Trophoblast cell (in vitro differentiated cells and primary cell): ENCODE results near the gene CLDN9.
"Not testable (repeated sequence)": the region's sequence is repeated elsewhere in the genome, so short reads cannot be mapped to it uniquely, and the experiment has no call there.

Source experiments
- DNase-seq, 2 donors: peaks; one replicate each; pipeline ENCODE4 v3.0.0-alpha.2; 2016
- H2AFZ ChIP-seq: 2 replicates; pipeline ENCODE4 v1.6.1; 2013; ENCODE audit warnings: low read length, moderate library complexity, mild to moderate bottlenecking; ENCODE audit not compliant: insufficient read depth, poor library complexity
- H2AK5ac ChIP-seq: 2 replicates; pipeline ENCODE4 v1.6.1; 2013; ENCODE audit warnings: mild to moderate bottlenecking, low read length
- H2BK120ac ChIP-seq: 2 replicates; pipeline ENCODE4 v1.6.1; 2013; ENCODE audit warnings: low read length, mild to moderate bottlenecking, moderate library complexity; ENCODE audit not compliant: insufficient read depth, poor library complexity
- H2BK12ac ChIP-seq: 2 replicates; pipeline ENCODE4 v1.6.1; 2013; ENCODE audit warnings: mild to moderate bottlenecking, low read length, moderate library complexity
- H2BK5ac ChIP-seq: 2 replicates; pipeline ENCODE4 v1.6.1; 2013; ENCODE audit warnings: low read length, low read depth, moderate library complexity, mild to moderate bottlenecking; ENCODE audit not compliant: poor library complexity
- H3K14ac ChIP-seq: 2 replicates; pipeline ENCODE4 v1.6.1; 2013; ENCODE audit warnings: mild to moderate bottlenecking, low read length
- H3K18ac ChIP-seq: 2 replicates; pipeline ENCODE4 v1.6.1; 2013; ENCODE audit warnings: mild to moderate bottlenecking, low read length
- H3K23ac ChIP-seq: 2 replicates; pipeline ENCODE4 v1.6.1; 2013; ENCODE audit warnings: low read length
- H3K27ac ChIP-seq: 2 replicates; pipeline ENCODE4 v1.5.1; 2013; ENCODE audit warnings: low read depth, mild to moderate bottlenecking, inconsistent platforms, low read length, moderate library complexity
- H3K27me3 ChIP-seq: 2 replicates; pipeline ENCODE4 v1.6.1; 2013; ENCODE audit warnings: inconsistent platforms, mild to moderate bottlenecking, low read length, moderate library complexity; ENCODE audit not compliant: insufficient read depth
- H3K36me3 ChIP-seq, 2 experiments: 1 replicate in 1 of 2; 2 replicates in 1 of 2; pipeline ENCODE4 v1.6.1; 2013; ENCODE audit warnings: low read length in 2 of 2, mild to moderate bottlenecking in 2 of 2, moderate library complexity in 1 of 2; ENCODE audit not compliant: insufficient read depth in 2 of 2, control insufficient read depth in 1 of 2
- H3K4ac ChIP-seq: 2 replicates; pipeline ENCODE4 v1.6.1; 2013; ENCODE audit warnings: low read depth, mild to moderate bottlenecking, low read length, moderate library complexity
- H3K4me1 ChIP-seq, 2 experiments: 1 replicate in 1 of 2; 2 replicates in 1 of 2; pipeline ENCODE4 v1.6.1; 2013; ENCODE audit warnings: low read length in 2 of 2, mild to moderate bottlenecking in 2 of 2, moderate library complexity in 1 of 2; ENCODE audit not compliant: insufficient read depth in 2 of 2, control insufficient read depth in 1 of 2
- H3K4me2 ChIP-seq: 2 replicates; pipeline ENCODE4 v1.6.1; 2013; ENCODE audit warnings: inconsistent platforms, mild to moderate bottlenecking, low read length, moderate library complexity
- H3K4me3 ChIP-seq: 2 replicates; pipeline ENCODE4 v1.5.1; 2013; ENCODE audit warnings: mild to moderate bottlenecking, low read depth, low read length, inconsistent platforms
- H3K79me1 ChIP-seq: one replicate; pipeline ENCODE4 v1.6.1; 2013; ENCODE audit warnings: low read length
- H3K79me2 ChIP-seq: 2 replicates; pipeline ENCODE4 v1.6.1; 2013; ENCODE audit warnings: low read length, mild to moderate bottlenecking; ENCODE audit not compliant: control insufficient read depth, insufficient read depth, poor library complexity
- H3K9ac ChIP-seq: 2 replicates; pipeline ENCODE4 v1.6.1; 2013; ENCODE audit warnings: mild to moderate bottlenecking, low read length
- H3K9me3 ChIP-seq: 2 replicates; pipeline ENCODE4 v1.6.1; 2013; ENCODE audit warnings: low read depth, mild to moderate bottlenecking, control low read depth, inconsistent platforms, low read length; ENCODE audit not compliant: insufficient read depth
- H4K12ac ChIP-seq: 2 replicates; pipeline ENCODE4 v1.6.1; 2013; ENCODE audit warnings: low read depth, mild to moderate bottlenecking, low read length, moderate library complexity
- H4K8ac ChIP-seq: 2 replicates; pipeline ENCODE4 v1.6.1; 2013; ENCODE audit warnings: low read depth, mild to moderate bottlenecking, low read length, moderate library complexity
- H4K91ac ChIP-seq: one replicate; pipeline ENCODE4 v1.6.1; 2013; ENCODE audit warnings: low read depth, mild to moderate bottlenecking, low read length, moderate library complexity
- WGBS: extraction: QIAGEN DNeasy Blood & Tissue Kit; methylation state at CpG from one replicate; pipeline ENCODE4 v1.1.7; 2013; ENCODE audit warnings: missing lambda C conversion rate; ENCODE audit not compliant: insufficient read length, insufficient coverage; ENCODE audit errors: extremely low coverage; 5-methylcytosine and 5-hydroxymethylcytosine counted together

CLDN9 gene

GRCh38 chr16:3053330-3053710, 40.6 kb downstream of the CLDN9 start:
- H4K12ac ChIP-seq, H3K18ac ChIP-seq, H2AK5ac ChIP-seq, H2BK12ac ChIP-seq, DNase-seq, H3K9ac ChIP-seq, H3K79me1 ChIP-seq, H3K4me1 ChIP-seq, H3K79me2 ChIP-seq, H3K23ac ChIP-seq, H2AFZ ChIP-seq, H4K8ac ChIP-seq, H2BK120ac ChIP-seq, H3K27ac ChIP-seq, H3K36me3 ChIP-seq, H3K4me3 ChIP-seq, H3K14ac ChIP-seq, H3K4ac ChIP-seq, H2BK5ac ChIP-seq, H3K4me2 ChIP-seq, H4K91ac ChIP-seq, H3K9me3 ChIP-seq, H3K27me3 ChIP-seq: not testable (repeated sequence)
- no CpG with 5 or more reads among the region's 13 CpGs for WGBS

- Histone ChIP-seq H3K18ac (no peak overlapping the region), H3K4ac (no peak overlapping the region), H4K12ac (no peak overlapping the region), H3K9me3 (no peaks in the 10 kb centered on the region), H2AK5ac (no peak overlapping the region), H2BK5ac (no peak overlapping the region), H3K14ac (no peak overlapping the region), H3K9ac (no peak overlapping the region), H4K91ac (no peak overlapping the region), H3K27me3 (no peaks in the 10 kb centered on the region), H3K4me3 (no peak overlapping the region), H4K8ac (no peak overlapping the region), H3K4me2 (no peak overlapping the region), H2AFZ (no peak overlapping the region), H3K4me1 (peaks cover 10 to 11% of the 10 kb centered on the region in 2 experiments), H3K23ac (no peak overlapping the region), H3K79me2 (peaks cover 5% of the 10 kb centered on the region), H2BK12ac (no peak overlapping the region), H2BK120ac (no peak overlapping the region), H3K27ac (no peak overlapping the region), H3K79me1 (peaks cover 10% of the 10 kb centered on the region), H3K36me3 (peaks cover 2 to 7% of the 10 kb centered on the region in 2 experiments)
- WGBS: no CpG with 5 or more reads among the region's 17 CpGs
- no peak for DNase-seq
These were observed 42.4 kb downstream of the CLDN9 start for GRCh38 chr16:3054965-3055733.

GRCh38 chr16:3055734-3056115, 43.0 kb downstream of the CLDN9 start:
- H3K27me3 ChIP-seq, H3K79me1 ChIP-seq, H2AK5ac ChIP-seq, H3K4me2 ChIP-seq, H4K8ac ChIP-seq, H2BK120ac ChIP-seq, H3K18ac ChIP-seq, H3K9ac ChIP-seq, H2BK5ac ChIP-seq, H3K23ac ChIP-seq, H2BK12ac ChIP-seq, DNase-seq, H3K36me3 ChIP-seq, H2AFZ ChIP-seq, H3K27ac ChIP-seq, H3K9me3 ChIP-seq, H3K79me2 ChIP-seq, H3K14ac ChIP-seq, H4K12ac ChIP-seq, H3K4ac ChIP-seq, H4K91ac ChIP-seq, H3K4me3 ChIP-seq: not testable (repeated sequence)
- H3K4me1 ChIP-seq: peaks cover 10 to 11% of the 10 kb centered on the region in 2 experiments
- no CpG with 5 or more reads among the region's 9 CpGs for WGBS

- H3K4me1 ChIP-seq: peaks cover 10 to 11% of the 10 kb centered on the region in 2 experiments
- H3K4me3 ChIP-seq: no peak overlapping the region
- H2BK12ac ChIP-seq: no peak overlapping the region
- H3K14ac ChIP-seq: no peak overlapping the region
- peak; percentile 74 to 75 for DNase-seq
- no peak overlapping the region for H2AFZ ChIP-seq
- no peak overlapping the region for H4K12ac ChIP-seq
- peaks cover 5% of the 10 kb centered on the region for H3K79me2 ChIP-seq
- H3K4me2 ChIP-seq: no peak overlapping the region
- H3K36me3 ChIP-seq: peaks cover 2 to 7% of the 10 kb centered on the region in 2 experiments
- no peak overlapping the region for H3K18ac ChIP-seq
- H3K27me3 ChIP-seq: no peaks in the 10 kb centered on the region
- WGBS: no CpG with 5 or more reads among the region's 19 CpGs
- H3K23ac ChIP-seq: no peak overlapping the region
- H3K27ac ChIP-seq: no peak overlapping the region
- H4K91ac ChIP-seq: no peak overlapping the region
- H2AK5ac ChIP-seq: no peak overlapping the region
- H2BK5ac ChIP-seq: no peak overlapping the region
- H2BK120ac ChIP-seq: no peak overlapping the region
- no peak overlapping the region for H4K8ac ChIP-seq
- no peak overlapping the region for H3K9ac ChIP-seq
- H3K79me1 ChIP-seq: peaks cover 10% of the 10 kb centered on the region
- no peak overlapping the region for H3K4ac ChIP-seq
- no peaks in the 10 kb centered on the region for H3K9me3 ChIP-seq
These were observed 43.8 kb downstream of the CLDN9 start for GRCh38 chr16:3056336-3057180.
